GM19099 (cell line): ENCODE results near the gene RAB3IP.

Experiments used
- POLR2A ChIP-seq: IDR thresholded peaks from 3 replicates; pipeline ENCODE4 v1.6.1; 2011; ENCODE audit warnings: low read depth; ENCODE audit not compliant: insufficient read length; ENCODE audit errors: extremely low read depth

RAB3IP gene

DNA sequence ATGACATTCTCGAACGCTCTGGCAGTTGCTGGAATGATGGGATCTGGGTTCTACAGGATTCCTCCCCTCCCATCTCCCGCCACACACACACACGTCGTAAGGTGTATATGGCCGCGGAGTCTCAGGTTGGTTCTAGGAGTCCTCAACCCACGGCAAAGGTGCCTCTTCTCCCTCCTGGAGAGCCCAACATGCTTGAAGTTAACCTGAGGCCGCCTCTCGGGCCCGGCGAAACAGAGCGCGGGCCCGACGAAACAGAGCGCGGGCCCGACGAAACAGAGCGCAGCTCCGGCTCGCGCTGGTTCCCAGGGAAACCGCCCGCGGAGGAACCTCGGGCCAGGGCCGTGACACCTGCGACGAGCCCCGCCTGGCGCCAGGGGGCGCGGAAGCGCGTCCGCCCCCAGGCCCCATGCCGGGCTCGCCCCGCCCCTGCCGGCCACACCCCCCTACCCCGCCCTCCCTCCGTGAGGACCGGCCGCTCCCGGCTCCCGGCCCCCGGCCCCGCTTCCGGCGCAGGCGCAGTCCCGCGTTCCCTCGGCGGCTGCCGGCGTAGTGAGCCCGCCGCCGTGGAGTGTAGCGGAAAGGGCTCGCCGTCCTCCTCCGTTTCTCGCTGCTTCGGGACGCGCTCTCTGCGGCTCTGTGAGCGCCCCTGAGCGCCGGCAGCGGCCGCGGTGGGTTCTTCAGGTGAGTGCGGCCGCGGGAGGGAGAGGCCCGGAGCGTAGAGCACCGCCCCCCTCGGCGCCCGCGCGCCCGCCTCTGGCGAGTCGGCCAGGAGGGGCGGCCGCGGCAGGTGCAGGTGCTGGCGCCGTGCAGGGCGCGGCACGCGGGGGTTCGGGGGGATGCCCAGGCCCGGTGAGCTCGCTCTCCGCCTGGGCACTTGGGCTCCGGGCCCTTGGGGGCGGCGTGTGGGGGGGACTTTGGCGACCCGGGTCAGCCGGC lies at the start of gene RAB3IP:
TSS of gene RAB3IP (plus strand) at position 510 of the 936 bp plus-strand sequence. CDS start 16,549 bp downstream, outside the sequence.
- TF ChIP-seq POLR2A = peak; percentile 73

DNA sequence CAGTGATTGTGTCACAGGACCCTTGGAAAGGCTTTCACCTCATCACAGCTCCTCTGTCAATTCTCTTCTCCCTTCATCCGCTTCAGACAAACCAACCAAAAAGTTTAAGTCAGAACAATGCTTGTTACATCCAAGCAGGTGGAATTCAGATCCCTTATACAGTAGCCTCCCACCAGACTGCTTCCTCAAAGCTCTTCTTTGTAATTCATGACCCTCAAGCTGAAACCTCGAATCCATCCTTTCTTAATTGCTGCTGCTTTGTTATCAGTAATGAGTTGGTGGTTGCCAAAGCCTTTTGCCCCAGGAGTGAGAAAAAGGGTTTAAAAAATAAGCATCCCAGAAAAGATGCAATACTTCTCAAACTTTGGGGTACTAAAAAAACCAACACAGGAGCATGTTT lies 49.0 kb upstream of the RAB3IP start:
- no peak for TF ChIP-seq POLR2A

DNA sequence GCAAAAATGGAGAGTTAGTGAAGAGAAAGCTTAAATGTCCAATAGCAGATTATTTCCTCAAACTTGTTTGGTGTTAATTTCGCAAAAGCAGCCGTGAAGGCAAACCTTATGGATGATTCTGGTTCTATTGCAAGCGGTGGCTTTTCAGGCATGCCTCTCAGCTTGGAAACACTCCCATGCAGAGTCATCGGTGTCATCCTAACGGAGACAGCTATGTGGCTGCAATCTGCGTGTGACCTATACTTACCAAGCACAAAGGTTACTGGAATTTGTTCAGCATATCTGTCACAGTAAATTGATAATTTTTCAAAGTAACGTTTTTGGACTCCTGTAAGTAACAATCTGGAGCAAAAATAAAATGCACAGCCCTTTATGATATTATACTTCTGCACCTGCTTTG lies 44.5 kb upstream of the RAB3IP start:
- no peak for TF ChIP-seq POLR2A

- no peak for TF ChIP-seq POLR2A
Observed at GRCh38 chr12:69698054-69698453, 40.6 kb upstream of the RAB3IP start.

DNA sequence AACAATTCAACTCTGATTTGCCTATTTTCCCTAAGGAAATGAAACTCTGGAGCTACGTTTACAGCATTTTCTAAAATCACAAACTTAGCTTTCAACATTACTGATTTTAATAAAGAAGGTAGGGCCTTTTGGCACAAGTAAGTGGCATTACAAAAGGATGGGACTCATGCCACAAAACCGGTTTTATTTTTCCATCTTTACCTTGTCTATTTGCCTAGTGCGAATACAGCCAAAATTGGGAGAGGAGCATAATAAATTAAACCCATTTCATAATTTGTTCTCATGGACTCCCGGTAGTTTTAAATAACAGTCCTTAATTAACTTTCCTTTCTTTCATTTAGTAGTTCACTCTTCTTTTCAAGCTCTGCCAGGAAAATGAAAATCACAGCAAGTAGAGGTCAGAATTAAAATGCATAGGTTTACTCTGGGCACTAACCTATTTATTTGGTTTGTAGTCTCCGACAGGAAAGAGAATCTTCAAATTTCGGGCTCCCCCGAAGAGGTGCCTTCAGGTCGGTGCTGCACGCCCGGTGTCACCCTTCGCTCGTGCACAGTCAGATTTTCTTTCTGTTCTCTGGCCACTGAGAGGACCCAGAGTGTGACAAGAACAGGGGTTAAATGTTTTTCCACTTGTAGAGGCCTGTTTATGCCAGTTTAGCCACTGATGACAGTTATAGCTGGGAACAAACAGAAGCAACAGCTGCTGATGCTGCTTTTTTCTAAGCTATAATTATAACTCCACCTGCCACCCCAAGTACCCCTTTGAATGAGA lies 39.7 kb upstream of the RAB3IP start, which contains the start of gene BEST3:
TSS of gene BEST3 (minus strand) at position 535 of the 772 bp plus-strand sequence. CDS start 1,505 bp downstream, outside the sequence.
- TF ChIP-seq POLR2A = no peak

DNA sequence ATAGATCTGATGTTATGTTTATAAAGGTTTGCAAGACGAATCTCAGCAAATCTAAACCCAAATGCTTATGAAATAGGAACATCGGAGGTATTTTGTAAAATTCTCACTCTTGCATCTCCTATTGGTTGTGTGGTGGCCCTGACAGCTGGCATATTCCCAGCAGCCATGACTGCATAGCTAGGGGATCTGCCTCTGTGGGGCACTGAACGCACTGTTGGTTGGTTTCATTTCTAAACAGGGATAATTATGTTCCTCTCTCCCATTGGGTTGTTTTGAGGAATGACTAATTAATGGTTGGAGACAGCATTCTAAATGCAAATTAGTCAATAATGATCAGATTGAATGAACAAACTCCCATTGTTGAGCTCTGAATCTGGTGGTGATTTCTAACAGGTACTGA lies 36.8 kb upstream of the RAB3IP start:
- no peak for TF ChIP-seq POLR2A

- TF ChIP-seq POLR2A = no peak
Observed at GRCh38 chr12:69703146-69703642, 35.5 kb upstream of the RAB3IP start.

GRCh38 chr12:69704357-69704756 lies 34.3 kb upstream of the RAB3IP start:
- no peak for TF ChIP-seq POLR2A

DNA sequence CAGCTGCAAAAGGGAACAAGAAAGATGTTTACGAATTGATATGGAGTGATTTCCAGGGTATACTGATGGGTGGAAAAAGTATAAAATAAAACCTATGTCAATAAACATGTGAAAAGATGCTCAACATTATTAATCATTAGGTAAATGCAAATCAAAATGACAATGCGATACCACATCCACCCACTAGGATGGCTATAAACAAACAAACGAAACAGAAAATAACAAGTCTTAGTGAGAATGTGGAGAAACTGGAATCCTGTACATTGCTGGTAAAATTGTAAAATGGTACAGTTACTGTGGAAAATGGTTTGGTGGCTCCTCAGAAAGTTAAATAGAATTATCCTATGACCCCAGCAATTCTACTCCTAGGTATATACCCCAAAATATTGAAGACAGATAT lies 30.0 kb upstream of the RAB3IP start:
- TF ChIP-seq POLR2A = no peak

- no peak for TF ChIP-seq POLR2A
Observed at GRCh38 chr12:69712826-69713225, 25.8 kb upstream of the RAB3IP start.

DNA sequence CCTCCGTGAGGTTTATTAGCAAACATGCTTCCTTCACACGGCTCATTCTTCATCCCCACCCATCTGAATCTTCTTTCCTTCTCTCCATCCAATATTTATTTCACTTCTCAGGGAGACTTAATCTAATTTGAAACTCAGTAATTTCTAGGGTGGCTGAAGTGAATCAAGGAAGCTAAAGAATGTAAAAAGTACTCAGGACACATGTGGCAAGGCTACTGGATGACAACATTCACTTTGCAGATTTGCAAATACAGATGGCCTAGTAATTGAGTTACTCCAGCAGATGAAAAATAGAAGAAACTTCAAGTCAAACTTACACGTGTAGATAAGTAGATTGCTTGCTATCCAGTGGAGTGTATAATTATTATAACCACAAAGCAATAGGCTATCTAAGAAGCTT lies 24.1 kb upstream of the RAB3IP start:
- TF ChIP-seq POLR2A = no peak

- no peak for TF ChIP-seq POLR2A
Observed at GRCh38 chr12:69719336-69720316, 19.0 kb upstream of the RAB3IP start.

GRCh38 chr12:69720750-69721149 lies 17.9 kb upstream of the RAB3IP start:
- TF ChIP-seq POLR2A = no peak

GRCh38 chr12:69726922-69727321 lies 11.7 kb upstream of the RAB3IP start:
- TF ChIP-seq POLR2A = no peak

DNA sequence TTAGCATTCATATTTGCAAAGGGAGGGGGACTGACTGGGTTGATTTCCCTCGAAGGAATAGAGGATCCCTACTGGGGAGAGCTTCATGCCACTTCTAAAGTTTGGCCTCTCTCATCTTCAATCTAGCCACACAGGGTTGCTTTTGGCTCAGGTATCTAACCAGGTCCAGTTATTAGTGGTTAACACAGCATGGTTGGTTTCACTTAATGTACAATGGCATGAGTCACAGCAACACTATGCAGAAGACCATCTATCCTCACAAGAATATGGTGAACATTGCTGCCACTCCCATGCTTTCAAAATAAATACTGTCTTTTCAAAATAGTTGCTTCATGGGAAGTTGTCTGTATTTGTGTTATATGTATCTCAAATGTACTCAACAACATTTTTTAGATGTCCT lies 6.6 kb upstream of the RAB3IP start:
- no peak for TF ChIP-seq POLR2A

DNA sequence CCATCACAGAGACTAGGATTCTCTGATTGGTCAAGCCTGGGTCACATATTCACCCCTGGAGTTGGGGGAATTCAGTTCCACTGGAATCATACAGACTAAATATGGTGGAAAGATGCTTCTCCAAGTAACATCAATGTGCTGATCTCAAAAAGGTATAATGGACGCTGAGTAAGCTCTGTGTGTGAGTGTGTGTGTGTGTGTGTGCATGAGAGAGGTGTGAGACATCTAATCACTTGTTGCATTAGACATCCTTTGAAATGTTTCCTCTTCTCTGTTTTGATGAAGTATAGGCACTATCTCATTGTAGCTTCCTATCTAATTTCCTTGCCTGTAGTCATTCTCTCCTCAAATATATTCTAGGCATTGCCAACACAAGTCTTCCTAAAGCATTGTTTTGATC lies 5.0 kb upstream of the RAB3IP start:
- no peak for TF ChIP-seq POLR2A
